HL-60 (cell line): Measurements from ENCODE around the gene DACT3.

Source experiments
- DNase-seq, 2 experiments: peaks; one replicate each; pipeline ENCODE4 v3.0.0-alpha.2; 2010 to 2020; ENCODE audit warnings: low read depth in 1 of 2, low spot score in 1 of 2
- H3K27ac ChIP-seq: fragments of 250-450 bp; sonication (Bioruptor Pico); replicated peaks from 2 replicates; pipeline ENCODE4 v1.5.1; 2020; ENCODE audit warnings: mild to moderate bottlenecking, moderate library complexity
- H3K27me3 ChIP-seq: fragments of 250-450 bp; sonication (Bioruptor Pico); 2 replicates; pipeline ENCODE4 v1.5.1; 2021; ENCODE audit warnings: mild to moderate bottlenecking, moderate library complexity; ENCODE audit not compliant: insufficient read depth, poor library complexity, severe bottlenecking
- H3K4me3 ChIP-seq: replicated peaks from 2 replicates; pipeline ENCODE4 v1.5.1; 2011; ENCODE audit warnings: mild to moderate bottlenecking, control low read depth, low read length; ENCODE audit not compliant: insufficient read depth
- CTCF ChIP-seq: IDR thresholded peaks from one replicate; pipeline ENCODE4 v1.5.1; 2011; ENCODE audit warnings: low read length, control low read depth, inconsistent platforms; ENCODE audit not compliant: insufficient read depth
- GABPA ChIP-seq: IDR thresholded peaks from 2 replicates; pipeline ENCODE4 v1.6.1; 2012; ENCODE audit warnings: low read depth
- POLR2AphosphoS5 ChIP-seq: IDR thresholded peaks from 2 replicates; pipeline ENCODE4 v1.6.1; 2012; ENCODE audit warnings: low read depth
- REST ChIP-seq: IDR thresholded peaks from 2 replicates; pipeline ENCODE4 v1.6.1; 2012; ENCODE audit warnings: low read depth; ENCODE audit not compliant: insufficient replicate concordance
- SPI1 ChIP-seq: IDR thresholded peaks from 2 replicates; pipeline ENCODE4 v1.6.1; 2012; ENCODE audit warnings: low read depth, mild to moderate bottlenecking, borderline replicate concordance

DACT3 gene

GRCh38 chr19:46601318-46602224 is 59.4 kb downstream of the DACT3 start, which contains the start of gene CALM3:
TSS of gene CALM3 (plus strand) at chr19:46601330. CDS start at chr19:46601435, 105 bp downstream.
- H3K4me3 ChIP-seq, result peak within 1 kb of the TSS; percentile 93
- H3K27me3 ChIP-seq, result no peaks in the 10 kb centered on the region
- H3K27ac ChIP-seq, result peak within 1 kb of the TSS; percentile 100
- TF ChIP-seq SPI1, result no peak
- no peak for TF ChIP-seq POLR2AphosphoS5
- TF ChIP-seq REST, result no peak
- no peak for TF ChIP-seq GABPA
- no peak for TF ChIP-seq CTCF
- DNase-seq, result no peak

GRCh38 chr19:46600384-46601317 is 60.3 kb downstream of the DACT3 start:
- TF ChIP-seq SPI1, result peak; percentile 40; the same call in 1 of the 2 replicates
- peak; percentile 66 for TF ChIP-seq POLR2AphosphoS5
- peak; percentile 4; the same call in 1 of the 2 replicates for TF ChIP-seq GABPA
- TF ChIP-seq CTCF, result no peak
- TF ChIP-seq REST, result peak; percentile 55
- no peaks in the 10 kb centered on the region for H3K27me3 ChIP-seq
- peak overlapping the region; percentile 93 for H3K4me3 ChIP-seq

GRCh38 chr19:46599716-46600373 is 61.1 kb downstream of the DACT3 start:
- no peak for DNase-seq
- Histone ChIP-seq H3K27ac (peak overlapping the region; percentile 100), H3K4me3 (peak overlapping the region; percentile 51), H3K27me3 (no peaks in the 10 kb centered on the region)
- TF ChIP-seq POLR2AphosphoS5, result no peak
- no peak for TF ChIP-seq SPI1
- TF ChIP-seq REST, result no peak

More at GRCh38 chr19:46600384-46601317, 60.3 kb downstream of the DACT3 start:
- peak; percentile 96 to 98 for DNase-seq
- peak overlapping the region; percentile 100 for H3K27ac ChIP-seq
